Epithelial cell of prostate (primary cell): ENCODE data around the gene SLIT3.

Experiments used
- DNase-seq: peaks from one replicate; pipeline ENCODE4 v3.0.0-alpha.2; 2011; ENCODE audit warnings: low read depth, low spot score
- H3K27ac ChIP-seq: fragments of 450-650 bp; 2 replicates; pipeline ENCODE4 v1.5.1; 2017; ENCODE audit warnings: mild to moderate bottlenecking

Gene SLIT3

GRCh38 chr5:169300468-169301385 lies at the start of gene SLIT3:
Gene SLIT3, minus strand, starts transcription at chr5:169301139. Its CDS starts 430 bp downstream, at chr5:169300709.
- H3K27ac ChIP-seq, result peak within 1 kb of the TSS; percentile 26
- DNase-seq, result peak; percentile 12

GRCh38 chr5:169350016-169350415 lies 49.1 kb upstream of the SLIT3 start:
- H3K27ac ChIP-seq, result peak overlapping the region; percentile 93
- DNase-seq, result peak; percentile 80

DNA sequence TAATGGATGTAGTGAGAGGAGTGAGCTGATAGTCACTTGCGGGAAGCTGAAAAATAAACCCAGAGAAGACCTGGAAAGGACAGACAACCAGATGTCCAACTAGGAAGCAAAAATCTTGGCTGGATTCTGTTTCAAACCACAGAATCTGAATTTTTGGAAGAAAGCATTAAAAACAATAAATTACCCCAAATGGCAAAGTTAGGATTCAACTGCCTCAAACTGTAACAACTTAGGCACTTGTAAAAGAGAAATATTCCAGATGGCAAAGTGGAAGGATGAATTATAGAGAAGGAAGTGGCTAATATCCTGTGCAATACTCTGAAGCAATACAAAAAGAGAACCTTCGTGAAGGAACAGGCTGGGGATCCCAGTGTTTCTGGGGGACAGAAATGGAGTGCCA lies 46.8 kb upstream of the SLIT3 start:
- no peak for DNase-seq
- H3K27ac ChIP-seq, result no peak overlapping the region

DNA sequence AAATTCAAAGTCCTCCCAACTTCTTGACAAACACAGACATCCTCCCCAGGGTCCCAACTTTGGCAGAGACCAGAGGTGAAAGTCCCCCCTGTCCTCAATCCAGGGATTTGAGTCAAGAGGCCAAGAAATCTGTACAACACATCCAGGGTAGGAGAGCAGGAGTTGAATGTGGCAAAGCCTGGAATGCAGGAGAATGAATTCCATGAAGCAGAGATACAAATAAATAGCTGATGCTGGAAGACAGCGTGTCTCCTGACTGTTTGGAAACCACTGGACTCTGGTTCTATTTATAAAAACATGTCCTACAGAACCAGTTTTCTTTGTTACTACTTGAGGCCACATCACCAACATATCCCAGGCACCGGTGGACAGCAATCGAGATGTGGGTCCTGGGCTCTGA lies 43.7 kb upstream of the SLIT3 start:
- DNase-seq, result no peak
- H3K27ac ChIP-seq, result no peak overlapping the region

DNA sequence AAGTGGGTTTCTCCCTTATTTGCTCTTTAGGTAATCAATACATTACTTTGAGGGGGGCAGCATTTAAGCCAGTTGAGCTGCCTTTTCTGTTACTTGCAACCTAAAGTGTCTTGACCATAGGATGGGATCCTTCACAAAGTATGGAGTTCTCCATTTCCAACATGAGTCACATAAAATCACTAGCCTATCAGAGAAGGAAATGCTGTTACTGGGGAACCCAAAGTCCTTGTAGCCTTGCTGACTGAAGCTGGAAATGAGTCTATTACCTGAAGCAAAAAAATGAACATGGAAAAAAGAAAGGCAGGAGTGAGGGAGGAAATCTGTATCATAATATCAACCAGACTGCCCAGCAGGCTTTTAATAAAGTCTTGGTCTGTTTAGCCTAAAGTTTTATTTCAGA lies 42.8 kb upstream of the SLIT3 start:
- no peak overlapping the region for H3K27ac ChIP-seq
- DNase-seq, result no peak

DNA sequence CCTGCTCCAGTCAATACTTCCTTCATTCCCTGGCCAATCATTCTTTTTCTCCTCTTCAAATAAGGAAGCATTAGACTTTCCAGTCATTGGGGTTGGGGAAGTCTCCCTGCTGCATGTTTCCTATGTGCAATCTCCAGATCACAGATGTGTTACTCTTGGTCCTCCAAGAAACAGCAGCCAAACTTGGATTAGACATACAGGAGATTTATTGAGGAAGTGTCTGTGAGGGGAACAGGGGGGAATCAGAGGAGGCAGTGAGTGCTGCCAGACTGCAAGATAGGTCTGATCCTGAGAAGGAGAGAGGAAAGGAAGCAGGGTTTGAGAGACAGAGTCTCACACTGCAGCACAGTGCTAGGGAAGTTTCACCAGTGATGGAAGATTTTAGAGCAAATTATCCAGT lies 40.6 kb upstream of the SLIT3 start:
- no peak for DNase-seq

DNA sequence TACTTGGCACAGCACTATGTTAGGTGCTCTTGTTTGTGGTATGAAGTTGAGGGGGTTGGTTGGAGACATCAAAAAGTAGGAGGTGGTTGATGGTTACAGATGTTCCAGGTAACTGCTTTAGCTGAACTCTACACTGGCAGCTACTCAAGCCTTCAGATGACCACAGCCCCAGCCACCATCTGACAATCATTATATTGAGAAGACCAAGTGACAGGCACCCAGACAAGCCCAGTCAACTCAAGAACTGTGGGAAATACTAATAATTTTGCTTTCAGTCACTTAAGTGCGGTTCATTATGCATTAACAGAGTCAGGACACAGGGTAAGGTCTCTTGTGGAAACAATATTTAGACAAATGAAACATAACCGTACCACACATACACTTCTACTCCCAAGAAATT lies 38.9 kb upstream of the SLIT3 start:
- H3K27ac ChIP-seq, result no peak overlapping the region
- no peak for DNase-seq

More for the DNA sequence above, 40.6 kb upstream of the SLIT3 start:
- no peak overlapping the region for H3K27ac ChIP-seq

DNA sequence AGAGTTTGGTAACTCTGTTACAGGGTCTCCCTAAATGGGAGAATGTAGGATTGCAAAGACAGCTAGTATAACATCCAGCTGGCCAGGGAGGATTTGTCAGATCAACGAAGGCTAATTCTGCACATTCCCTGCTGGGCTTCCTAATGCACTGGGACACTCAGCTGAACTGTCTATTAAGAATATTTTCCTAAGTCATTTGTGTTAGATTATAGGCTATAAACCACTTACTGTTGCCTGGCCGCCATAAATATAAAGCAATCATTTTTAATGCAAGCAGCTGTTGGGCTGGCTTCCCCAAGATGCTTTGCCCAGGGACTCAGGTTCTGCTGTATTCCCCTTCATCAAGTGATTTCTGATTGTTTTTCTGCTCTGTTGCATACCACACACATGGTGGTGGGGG lies 35.3 kb upstream of the SLIT3 start:
- H3K27ac ChIP-seq, result no peak overlapping the region
- no peak for DNase-seq

DNA sequence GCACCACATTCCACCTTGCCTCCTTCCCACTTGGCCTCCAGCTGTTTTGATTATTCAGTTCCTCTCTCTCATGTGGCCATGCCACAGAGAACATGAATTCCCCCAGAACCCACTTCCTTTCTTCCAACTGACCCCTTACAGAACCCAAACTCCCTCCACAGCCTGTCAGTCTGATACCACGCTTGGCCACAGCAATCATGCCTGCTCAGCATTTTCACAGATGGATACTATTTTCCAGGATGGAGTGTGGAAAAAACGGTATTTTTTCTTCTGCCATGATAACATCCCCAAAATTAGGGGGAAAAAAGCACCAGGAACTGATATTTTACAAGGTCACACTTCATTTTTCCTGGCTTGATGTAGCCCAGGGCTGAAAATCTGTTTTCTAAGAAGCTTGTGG lies 34.9 kb upstream of the SLIT3 start:
- DNase-seq, result no peak
- H3K27ac ChIP-seq, result no peak overlapping the region

DNA sequence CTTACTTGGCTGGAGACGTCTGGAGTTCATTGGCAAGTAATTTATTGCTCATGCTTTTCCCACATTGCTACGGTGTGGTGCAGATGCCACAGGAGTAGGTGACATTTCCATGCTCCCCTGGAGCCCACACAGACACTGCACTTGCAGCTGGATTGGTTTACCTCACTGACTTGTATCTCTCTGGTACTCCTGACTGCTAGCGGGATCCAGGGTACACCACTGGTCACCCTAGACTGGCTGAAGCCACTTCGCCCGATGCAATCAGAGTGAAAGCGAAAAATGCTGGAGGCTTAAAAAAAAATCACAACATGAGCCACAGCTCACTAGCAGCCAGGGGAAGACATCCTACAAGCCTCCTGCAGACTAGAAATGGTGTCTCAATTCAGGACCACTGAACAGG lies 32.6 kb upstream of the SLIT3 start:
- no peak overlapping the region for H3K27ac ChIP-seq

DNA sequence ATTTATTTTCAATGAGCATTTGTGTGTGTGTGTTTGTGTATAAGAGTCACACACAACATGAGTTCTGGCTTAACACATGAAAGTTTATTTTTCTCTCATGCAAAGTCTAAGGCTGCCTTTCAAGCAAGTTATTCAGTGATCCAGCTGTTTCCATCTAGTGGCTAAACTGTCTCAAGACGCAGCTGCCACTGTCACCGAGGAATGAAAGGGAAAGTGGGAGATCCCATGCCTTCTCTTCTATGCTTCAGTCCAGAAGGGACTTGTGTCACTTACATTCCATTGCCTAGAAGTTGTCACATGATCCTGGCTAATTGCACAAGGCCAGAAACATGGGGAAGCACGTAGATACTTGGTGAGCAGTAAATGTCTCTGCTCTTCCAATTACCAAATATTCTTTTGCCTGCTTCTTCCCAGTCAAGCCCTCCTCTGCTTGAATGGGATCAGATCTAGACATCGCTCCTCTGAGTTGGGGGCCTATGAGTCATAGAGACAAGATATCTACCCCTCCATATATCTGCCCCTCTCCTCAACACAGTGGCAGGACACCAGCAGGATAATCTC lies 30.4 kb upstream of the SLIT3 start:
- H3K27ac ChIP-seq, result no peak overlapping the region

More for the DNA sequence above, 32.6 kb upstream of the SLIT3 start:
- DNase-seq, result no peak

GRCh38 chr5:169328401-169328800 lies 27.5 kb upstream of the SLIT3 start:
- no peak overlapping the region for H3K27ac ChIP-seq
- no peak for DNase-seq

More for the DNA sequence above, 30.4 kb upstream of the SLIT3 start:
- no peak for DNase-seq

DNA sequence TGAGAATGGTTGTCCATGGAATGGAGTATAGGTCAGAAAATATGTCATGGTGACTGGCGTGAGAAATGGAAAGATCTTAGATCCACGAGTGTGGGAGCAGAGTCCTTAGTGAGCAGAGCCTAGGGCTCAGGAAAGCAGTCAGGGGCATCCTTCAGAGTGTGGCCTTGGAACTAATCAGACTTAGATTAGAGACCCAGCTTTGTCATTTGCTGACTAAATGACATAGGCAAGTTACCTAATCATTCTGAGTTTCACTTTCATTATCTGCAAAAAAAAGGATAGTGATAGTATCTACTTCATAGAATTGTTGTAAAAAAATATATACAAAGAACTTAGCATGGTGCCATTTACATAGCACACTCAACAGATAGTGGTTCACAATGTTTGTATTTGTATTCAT lies 24.3 kb upstream of the SLIT3 start:
- no peak for DNase-seq
- no peak overlapping the region for H3K27ac ChIP-seq

GRCh38 chr5:169318556-169318955 lies 17.6 kb upstream of the SLIT3 start:
- H3K27ac ChIP-seq, result no peak overlapping the region
- DNase-seq, result no peak

GRCh38 chr5:169307646-169308045 lies 6.7 kb upstream of the SLIT3 start:
- H3K27ac ChIP-seq, result no peak overlapping the region
- no peak for DNase-seq

DNA sequence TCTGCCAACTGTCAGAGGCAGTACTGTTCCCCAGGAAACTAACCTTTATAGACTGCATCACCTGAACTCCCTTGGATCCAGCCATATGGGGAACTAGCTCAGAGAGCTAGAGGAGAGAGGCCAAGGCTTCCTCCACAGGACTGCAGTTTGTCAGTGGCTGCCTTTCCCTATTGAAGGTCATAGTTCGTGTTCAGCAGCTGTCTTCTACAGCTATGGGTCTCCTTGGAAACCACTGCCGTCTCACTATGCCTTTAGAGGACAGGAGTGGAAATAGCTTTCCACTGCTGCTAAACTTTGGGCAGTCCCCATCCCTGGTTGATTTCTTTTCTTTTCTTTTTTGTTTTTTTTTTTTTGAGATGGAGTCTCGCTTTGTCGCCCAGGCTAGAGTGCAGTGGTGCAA lies 4.4 kb upstream of the SLIT3 start:
- H3K27ac ChIP-seq, result no peak overlapping the region
- DNase-seq, result no peak

DNA sequence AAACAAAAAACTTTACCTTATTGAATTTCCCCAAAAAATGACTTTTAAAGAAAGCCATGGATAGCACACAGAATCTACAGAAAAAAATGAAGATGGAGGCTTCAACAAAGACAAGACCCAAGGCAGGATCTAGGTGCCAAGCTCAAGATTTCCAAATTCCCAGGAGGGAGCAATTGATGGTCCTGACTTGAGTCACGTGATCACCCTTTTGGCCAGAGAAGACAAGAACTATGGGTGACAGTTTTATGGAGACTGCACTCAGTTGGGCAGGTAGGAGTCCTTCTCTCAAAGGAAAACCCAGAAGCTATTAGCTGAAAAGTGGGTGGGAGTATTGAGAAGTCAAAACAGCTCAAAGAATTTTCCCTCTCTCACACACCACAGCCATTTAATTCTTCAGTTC lies 3.2 kb upstream of the SLIT3 start:
- no peak overlapping the region for H3K27ac ChIP-seq
- no peak for DNase-seq

GRCh38 chr5:169303119-169303515 lies 2.2 kb upstream of the SLIT3 start:
- no peak for DNase-seq
- H3K27ac ChIP-seq, result no peak overlapping the region

DNA sequence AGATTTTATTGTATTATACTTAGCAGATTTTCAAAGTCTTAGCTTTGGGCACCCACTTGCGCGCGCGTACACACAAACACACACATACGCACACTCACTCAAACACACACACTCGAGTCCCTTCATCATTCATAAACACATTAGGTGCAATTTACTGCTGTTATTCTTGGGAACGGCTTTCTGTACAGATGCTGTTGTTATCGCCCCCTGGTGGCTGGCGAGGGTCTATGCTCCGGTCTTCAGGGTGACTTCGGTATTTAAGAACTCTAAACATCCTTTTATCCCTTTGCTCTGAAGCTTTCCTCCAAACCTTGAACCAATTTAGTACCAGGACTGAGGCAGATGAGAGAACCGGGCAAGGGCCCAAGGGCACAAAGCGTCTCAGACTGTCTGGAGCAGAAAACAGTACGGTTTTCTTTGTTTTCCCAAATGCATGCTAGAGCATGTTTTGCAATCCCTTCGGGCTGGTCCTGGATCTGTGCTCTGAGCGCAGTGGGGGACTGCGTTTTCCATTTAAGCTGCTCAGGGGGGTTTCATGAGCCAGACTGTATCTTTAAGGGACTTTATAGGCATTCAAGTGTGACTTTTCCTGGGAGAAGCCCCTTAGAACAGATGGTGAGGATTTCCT lies 1.7 kb upstream of the SLIT3 start:
- DNase-seq, result peak; percentile 6
- H3K27ac ChIP-seq, result no peak overlapping the region

DNA sequence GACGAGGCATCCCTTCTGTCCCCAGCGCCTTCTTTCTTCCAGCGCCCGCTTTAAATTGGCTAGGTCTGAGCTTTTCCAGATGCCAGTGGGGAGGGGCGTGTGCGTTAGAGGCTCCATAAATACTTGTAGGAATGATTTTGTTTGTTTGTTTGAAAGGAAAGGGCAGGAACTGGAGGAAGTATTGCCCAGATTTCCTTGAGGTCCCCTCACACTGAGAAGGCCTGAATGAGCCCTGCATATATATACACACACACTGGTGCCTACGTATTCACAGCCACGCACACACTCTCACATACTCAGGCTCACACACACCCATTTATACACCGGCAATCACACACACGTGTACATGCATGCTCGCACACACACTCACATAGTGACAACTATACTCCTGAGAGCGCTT lies 1.0 kb upstream of the SLIT3 start:
- H3K27ac ChIP-seq, result no peak overlapping the region
- DNase-seq, result no peak

- DNase-seq, result no peak
- H3K27ac ChIP-seq, result peak overlapping the region; percentile 26
These were observed 521 bp upstream of the SLIT3 start for GRCh38 chr5:169301386-169301934.
